HG02642 (cell line): ENCODE measurements around the gene STARD7.
"Not testable (repeated sequence)": the region's sequence is repeated elsewhere in the genome, so short reads cannot be mapped to it uniquely, and the experiment has no call there.

Experiments
- ATAC-seq: cut with Tn5 transposase; IDR thresholded peaks from one replicate; pipeline ENCODE4 v1.9.1; 2021; ENCODE audit warnings: mild to moderate bottlenecking; ENCODE audit not compliant: unreplicated experiment, poor library complexity

STARD7 gene

GRCh38 chr2:96151595-96152303 lies 56.9 kb downstream of the STARD7 start:
- ATAC-seq = no peak

- ATAC-seq = no peak
Measured at GRCh38 chr2:96150791-96151594, 57.6 kb downstream of the STARD7 start.

GRCh38 chr2:96150007-96150640 lies 58.5 kb downstream of the STARD7 start:
- ATAC-seq = no peak

GRCh38 chr2:96148410-96149217 lies 60.0 kb downstream of the STARD7 start:
- ATAC-seq = peak; percentile 27

GRCh38 chr2:96147593-96148201 lies 60.9 kb downstream of the STARD7 start:
- no peak for ATAC-seq

- no peak for ATAC-seq
Measured at GRCh38 chr2:96146881-96147592, 61.6 kb downstream of the STARD7 start.

- peak; percentile 36 for ATAC-seq
Measured at GRCh38 chr2:96146153-96146880, 62.3 kb downstream of the STARD7 start.

- no peak for ATAC-seq
Measured at GRCh38 chr2:96145848-96146152, 62.8 kb downstream of the STARD7 start.

- ATAC-seq = peak; percentile 55
Measured at GRCh38 chr2:96145036-96145847, 63.4 kb downstream of the STARD7 start, which contains the start of gene DUSP2. DUSP2 (minus strand) TSS chr2:96145440; CDS start chr2:96145354, 86 bp downstream.

- ATAC-seq = no peak
Measured at GRCh38 chr2:96144481-96145035, 64.1 kb downstream of the STARD7 start.

- no peak for ATAC-seq
Measured at GRCh38 chr2:96143848-96144480, 64.7 kb downstream of the STARD7 start.

GRCh38 chr2:96143231-96143847 lies 65.3 kb downstream of the STARD7 start:
- ATAC-seq = no peak

- no peak for ATAC-seq
Measured at GRCh38 chr2:96142217-96143113, 66.2 kb downstream of the STARD7 start.

GRCh38 chr2:96141624-96141967 lies 67.0 kb downstream of the STARD7 start:
- ATAC-seq = not testable (repeated sequence)

- ATAC-seq = no peak
Measured at GRCh38 chr2:96140941-96141623, 67.5 kb downstream of the STARD7 start.
